HG03442 (cell line): ENCODE measurements around the gene DUSP5.
A peak's percentile ranks its signal among the peaks of the same experiment; 100 is the strongest.

Source experiments
- ATAC-seq: cut with Tn5 transposase; IDR thresholded peaks from one replicate; pipeline ENCODE4 v1.9.1; 2021; ENCODE audit warnings: mild to moderate bottlenecking, moderate library complexity; ENCODE audit not compliant: unreplicated experiment

Gene DUSP5

DNA sequence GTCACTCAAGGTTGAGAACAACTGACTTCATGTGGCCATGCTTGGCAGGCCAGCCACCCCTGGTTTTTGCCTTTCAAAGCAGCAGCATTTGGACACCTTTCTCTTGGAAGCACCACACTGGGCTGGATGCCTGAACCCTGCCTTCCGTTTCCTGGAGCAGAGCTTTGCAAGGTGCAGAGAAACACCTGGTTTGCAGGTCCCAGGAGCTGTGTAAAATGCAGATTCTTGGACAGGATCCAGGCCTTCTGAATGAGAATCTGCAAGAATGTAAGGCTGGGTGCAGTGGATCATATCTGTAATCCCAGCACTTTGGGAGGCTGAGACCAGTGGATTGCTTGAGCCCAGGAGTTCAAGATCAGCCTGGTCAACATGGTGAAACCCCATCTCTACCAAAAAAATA lies 18.0 kb upstream of the DUSP5 start:
- no peak for ATAC-seq

- ATAC-seq, result no peak
These were observed 17.3 kb upstream of the DUSP5 start for GRCh38 chr10:110480387-110480786.

DNA sequence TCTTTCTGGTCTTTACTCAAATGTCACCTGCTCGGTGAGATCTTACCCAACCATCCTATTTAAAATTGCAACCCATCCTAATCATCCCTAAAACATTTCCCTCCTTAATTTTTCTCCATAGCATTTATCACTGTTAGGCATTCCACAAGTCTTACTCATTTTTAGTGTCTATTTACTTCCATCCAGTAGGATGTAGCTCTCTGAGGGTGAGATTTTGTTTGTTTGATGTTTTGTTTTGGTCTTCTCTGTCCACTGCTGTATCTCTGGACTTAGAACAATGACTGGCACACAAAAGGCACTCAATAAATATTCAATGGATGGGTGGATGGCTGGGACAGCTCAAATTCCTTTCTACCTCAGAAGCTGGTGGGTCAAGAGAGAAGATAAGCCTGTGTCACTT lies 15.8 kb upstream of the DUSP5 start:
- ATAC-seq, result no peak

- ATAC-seq, result no peak
These were observed 14.1 kb upstream of the DUSP5 start for GRCh38 chr10:110483633-110484032.

GRCh38 chr10:110485541-110485940 lies 12.2 kb upstream of the DUSP5 start:
- no peak for ATAC-seq

DNA sequence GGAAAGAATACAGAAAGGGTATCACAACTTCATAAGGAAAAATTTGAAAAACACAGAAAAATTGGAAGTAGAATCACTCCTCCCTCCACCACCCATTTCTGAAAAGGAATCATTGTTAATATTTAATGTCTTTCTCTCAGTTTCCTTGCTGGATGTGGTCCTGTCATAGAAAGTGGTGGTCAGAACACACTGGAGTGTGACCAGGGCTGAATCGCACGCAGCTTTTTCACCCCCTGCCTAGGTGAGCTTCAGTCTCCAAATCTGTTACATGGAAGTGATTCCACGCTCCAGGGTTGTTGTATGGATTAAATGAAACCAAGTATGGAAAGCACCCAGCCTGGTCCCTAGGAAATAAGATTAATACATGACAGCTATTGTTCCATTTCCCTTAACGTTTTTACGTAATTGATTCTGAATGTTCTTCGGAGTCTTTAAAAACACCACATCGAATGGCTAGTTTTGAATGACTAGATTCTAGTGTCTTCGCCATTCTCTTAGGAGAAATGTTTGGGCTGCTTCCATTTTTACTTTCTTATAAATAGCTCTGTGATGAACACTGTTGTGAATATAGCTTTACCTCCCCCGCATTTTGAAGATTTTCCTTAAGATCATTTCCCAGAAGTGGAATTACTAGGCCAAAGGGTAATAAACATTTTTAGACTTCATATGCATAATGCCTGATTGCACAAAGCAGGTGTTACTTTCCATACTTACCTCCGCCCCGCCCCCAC lies 10.9 kb upstream of the DUSP5 start:
- no peak for ATAC-seq

DNA sequence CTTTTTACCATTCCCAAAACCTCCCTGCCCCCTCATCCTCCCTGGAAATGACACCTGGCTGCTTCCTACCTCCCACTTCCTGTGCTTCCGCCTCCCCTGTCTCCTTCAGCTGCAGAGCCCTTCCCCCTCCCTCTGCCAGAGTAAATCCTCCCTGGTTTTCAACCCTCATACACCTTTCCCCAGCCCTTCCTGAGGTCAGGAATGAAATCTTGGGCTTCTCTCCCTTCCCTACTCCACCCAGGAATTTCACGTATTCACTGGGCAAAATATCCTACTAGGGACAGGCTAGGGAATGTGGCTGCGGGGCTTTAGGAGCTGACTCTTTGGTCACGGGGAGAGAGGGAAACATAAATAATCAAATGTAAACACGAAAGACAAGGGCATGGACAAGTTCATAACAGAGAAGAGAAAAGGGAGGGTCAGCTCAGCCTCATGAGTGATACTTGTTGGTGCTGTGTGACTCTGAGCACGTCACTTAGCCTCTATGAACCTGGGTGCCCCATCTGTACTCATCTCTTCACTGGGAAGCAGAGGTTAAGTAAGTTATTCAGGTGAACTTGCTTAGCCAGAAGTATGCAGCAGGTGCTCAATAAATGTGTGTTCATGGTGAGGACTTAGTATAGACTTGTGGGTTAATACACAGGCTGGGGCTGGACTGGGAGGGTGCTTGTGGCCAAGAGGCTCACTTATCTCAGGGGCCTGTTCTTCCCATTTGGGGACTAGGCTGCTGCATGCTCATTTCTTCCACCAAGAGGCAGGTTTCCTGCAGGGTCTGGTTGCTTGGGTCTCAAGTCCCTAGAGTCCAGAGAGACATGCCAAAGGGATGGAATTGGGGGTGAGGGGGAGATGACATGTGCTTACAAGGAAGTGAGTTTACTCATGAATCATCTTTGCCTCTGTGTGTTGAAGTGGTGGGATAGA lies 10.0 kb upstream of the DUSP5 start:
- ATAC-seq, result no peak

DNA sequence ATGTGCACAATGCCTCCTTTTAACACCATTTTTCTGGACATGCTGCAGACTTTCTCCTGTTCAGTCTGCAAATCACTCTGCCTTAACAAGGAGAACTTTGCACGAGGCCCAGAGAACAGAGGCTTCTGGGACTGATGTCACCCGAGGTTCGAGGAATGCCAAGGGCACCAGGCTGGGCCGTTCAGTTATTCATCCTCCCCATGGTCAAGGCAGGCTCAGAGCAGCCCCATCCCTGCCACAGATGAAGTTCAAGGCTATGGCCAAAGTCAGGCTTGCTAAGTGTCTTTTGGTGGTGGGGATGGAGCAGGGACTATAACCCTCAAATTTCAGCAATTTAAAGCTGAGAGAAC lies 9.4 kb upstream of the DUSP5 start:
- ATAC-seq, result no peak

- ATAC-seq, result no peak
These were observed 8.8 kb upstream of the DUSP5 start for GRCh38 chr10:110488940-110489339.

GRCh38 chr10:110490640-110491039 lies 7.1 kb upstream of the DUSP5 start:
- ATAC-seq, result no peak

DNA sequence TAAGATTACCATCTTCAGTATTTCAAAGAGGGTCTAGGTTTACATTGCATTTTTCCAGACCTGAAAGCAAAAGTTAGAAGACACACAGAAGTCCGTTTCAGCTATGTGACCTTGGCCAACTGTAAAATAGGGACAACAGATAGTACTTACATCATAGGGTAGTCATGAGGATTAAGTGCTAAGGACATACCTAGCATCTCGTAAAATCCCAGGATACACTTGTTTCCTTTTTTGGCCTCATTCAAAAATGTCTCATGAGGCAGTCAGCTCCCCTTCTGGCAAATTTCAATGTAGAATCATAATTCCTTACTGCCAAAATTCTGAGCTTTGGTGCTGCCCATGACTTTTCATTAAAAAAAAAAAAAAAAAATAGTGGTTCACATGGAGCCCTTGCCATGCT lies 6.4 kb upstream of the DUSP5 start:
- no peak for ATAC-seq

DNA sequence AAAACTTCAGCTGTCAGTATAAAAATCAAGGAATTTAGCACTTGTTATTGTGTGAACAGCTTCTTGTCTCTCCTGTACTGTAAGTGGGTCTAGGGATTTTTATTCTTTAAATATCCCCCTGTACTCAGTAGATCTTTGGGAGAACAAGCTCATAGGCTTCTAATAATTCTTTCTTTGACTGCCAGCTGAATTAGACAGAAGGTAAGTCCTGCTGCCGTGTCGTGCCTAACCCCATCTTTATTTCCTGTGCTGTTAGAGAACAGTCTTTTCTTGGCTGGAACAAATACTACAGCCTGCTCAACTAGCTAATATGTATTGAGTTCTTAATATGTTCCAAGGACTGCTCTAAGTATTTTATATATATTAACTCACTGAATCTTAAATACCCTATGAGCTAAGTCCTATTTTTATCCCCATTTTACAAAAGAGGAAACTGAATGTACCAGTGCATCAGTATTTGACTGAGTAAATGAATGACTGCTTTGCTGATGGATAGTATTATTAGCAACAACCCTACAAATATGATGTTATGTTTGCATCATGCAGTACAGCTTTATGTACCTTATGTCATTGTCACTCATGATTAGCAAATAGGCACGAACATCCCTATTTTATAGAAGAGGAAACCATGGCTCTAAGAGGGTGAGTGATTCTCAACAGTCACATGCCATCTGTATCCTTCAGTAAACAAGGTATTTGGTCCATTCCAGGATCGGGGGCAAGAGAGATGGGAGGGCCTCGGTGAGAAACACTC lies 5.5 kb upstream of the DUSP5 start:
- ATAC-seq, result no peak

DNA sequence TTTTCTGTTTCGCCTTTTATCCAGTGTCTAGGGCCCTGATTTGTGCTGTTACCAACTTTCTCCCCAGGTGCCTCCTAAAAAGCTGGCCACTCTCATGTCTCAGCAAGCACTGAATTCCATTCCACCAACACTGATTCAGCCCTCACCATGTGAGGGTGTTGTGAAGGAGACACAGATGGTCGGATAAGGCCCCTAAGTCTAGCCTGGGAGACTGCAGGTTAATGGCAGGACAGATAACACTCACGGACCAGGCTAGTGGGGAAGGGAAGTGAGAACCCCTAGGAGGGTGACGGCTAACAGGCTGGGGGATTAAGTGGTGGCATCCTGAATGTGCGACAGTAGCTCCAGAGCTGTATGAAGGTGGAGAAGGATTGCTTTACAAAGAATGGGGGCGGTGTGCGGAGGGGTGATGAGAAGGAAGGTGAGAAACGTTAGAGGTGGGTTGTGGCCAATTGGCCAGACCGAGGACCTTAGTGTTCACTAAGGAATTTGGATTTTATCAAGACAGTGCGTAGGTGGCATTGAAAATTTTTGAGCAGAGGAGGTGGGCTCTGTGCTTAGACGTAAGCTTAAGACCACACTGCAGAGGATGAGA lies 3.8 kb upstream of the DUSP5 start:
- no peak for ATAC-seq

DNA sequence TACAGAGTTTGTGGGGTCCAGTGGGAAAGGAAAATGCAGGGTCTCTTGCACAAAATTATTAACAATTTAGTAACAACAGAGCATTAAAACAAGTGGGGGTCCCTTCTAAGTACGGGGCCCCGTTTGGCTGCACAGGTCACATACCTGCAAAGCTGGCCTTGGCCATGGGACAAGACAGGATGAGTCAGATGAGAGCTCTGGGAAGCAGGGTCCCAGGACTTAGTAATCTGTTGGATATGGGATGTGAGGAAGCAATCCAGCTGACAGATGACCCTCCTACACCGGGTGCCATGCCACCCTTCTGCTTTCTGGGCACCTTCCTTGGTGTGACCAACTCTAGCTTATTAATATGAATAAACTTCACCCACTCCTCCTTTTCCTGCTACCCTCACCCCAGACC lies 3.2 kb upstream of the DUSP5 start:
- no peak for ATAC-seq

- ATAC-seq, result no peak
These were observed 1.8 kb upstream of the DUSP5 start for GRCh38 chr10:110495731-110496552.

DNA sequence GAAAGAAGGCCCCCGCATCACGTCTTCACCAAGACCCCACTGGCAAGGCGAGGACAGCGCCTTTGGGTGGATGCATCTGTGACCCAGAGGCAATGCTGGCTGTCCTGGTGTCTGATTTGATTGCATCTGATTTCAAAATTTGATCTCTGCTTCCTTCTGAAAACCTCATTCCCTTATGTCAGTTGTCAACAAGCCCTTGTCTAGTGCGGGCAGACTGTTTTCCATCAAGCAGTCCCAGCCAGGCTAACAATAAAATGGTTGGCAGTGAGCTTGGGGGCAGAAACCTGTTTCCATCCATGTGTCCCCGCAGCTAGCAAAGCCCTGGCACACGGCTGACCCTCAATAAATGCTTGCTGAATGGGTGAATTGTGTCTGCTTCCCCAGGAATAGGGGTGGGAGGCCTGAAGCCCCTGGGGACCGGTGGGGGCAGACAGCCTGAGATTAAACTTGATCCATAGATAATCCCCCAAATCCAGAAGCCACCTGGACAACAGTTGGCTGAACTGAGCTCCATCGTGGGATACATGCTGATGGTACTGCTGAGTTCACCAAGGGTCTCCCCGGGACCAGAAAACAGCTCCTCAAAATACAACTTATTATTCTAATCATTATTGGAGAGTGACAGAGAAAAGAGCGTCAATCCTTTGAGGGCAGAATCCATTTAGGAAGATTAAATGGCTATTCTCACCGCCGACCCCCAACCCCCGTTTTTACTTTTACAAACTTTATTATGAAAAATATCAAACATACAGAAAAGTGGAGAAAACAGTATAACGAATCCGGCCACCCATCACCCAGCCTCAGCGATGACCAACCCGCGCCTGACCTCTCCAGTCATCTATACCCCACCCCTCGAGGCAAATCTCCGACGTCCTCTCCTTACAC lies 912 bp upstream of the DUSP5 start:
- no peak for ATAC-seq

DNA sequence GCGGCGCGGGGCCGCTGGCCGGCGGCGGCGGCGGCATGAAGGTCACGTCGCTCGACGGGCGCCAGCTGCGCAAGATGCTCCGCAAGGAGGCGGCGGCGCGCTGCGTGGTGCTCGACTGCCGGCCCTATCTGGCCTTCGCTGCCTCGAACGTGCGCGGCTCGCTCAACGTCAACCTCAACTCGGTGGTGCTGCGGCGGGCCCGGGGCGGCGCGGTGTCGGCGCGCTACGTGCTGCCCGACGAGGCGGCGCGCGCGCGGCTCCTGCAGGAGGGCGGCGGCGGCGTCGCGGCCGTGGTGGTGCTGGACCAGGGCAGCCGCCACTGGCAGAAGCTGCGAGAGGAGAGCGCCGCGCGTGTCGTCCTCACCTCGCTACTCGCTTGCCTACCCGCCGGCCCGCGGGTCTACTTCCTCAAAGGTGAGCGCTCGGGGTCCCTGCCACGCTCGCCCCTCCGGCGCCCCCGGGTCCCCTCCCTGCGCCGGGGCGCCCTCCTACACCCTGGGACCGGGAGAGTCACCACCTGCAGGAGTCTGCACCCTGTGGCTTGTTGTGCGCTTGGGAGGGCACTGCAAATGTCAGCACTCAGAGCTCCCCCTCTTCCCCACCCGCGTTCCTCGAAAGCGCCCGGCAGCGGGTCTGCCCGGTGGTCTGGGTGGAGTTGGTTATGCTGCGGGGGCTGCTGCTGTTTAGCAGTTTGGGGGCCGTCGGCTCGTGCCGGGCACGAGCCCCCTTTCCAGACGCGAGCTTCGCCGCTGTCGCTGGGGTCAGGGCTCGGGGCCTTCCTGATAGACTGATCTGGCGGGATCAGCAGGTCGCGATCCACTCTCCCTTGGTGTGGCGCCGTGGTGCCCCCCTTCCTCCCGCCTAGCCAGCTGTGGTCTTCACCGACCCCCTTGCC lies 627 bp downstream of the DUSP5 start:
- peak; percentile 14 for ATAC-seq
